H9 (cell line): ENCODE data around the gene EPHX1. TPM values are rescaled to one million over a fixed set of nuclear protein-coding genes. Genes with fewer than 3 reads are reported as not detected.

Experiments used
- DNase-seq: peaks from one replicate; pipeline ENCODE4 v3.0.0-alpha.2; 2017
- H2AFZ ChIP-seq: one replicate; pipeline ENCODE4 v1.6.1; 2013; ENCODE audit warnings: mild to moderate bottlenecking, low read length, control low read depth, moderate library complexity
- H2AK5ac ChIP-seq: 2 replicates; pipeline ENCODE4 v1.6.1; 2013; ENCODE audit warnings: low read length, control low read depth, mixed read lengths; ENCODE audit not compliant: insufficient read length
- H2BK120ac ChIP-seq: one replicate; pipeline ENCODE4 v1.6.1; 2013; ENCODE audit warnings: low read depth, mild to moderate bottlenecking, low read length, control low read depth, inconsistent platforms; ENCODE audit not compliant: poor library complexity, severe bottlenecking
- H2BK12ac ChIP-seq: 2 replicates; pipeline ENCODE4 v1.6.1; 2013; ENCODE audit warnings: low read length, control low read depth, mixed read lengths, low read depth; ENCODE audit not compliant: insufficient read length
- H2BK15ac ChIP-seq: 2 replicates; pipeline ENCODE4 v1.6.1; 2013; ENCODE audit warnings: low read depth, low read length, control low read depth
- H2BK20ac ChIP-seq: one replicate; pipeline ENCODE4 v1.6.1; 2013; ENCODE audit warnings: low read depth, mild to moderate bottlenecking, low read length, control low read depth, inconsistent platforms; ENCODE audit not compliant: poor library complexity, severe bottlenecking
- H2BK5ac ChIP-seq: 2 replicates; pipeline ENCODE4 v1.6.1; 2013; ENCODE audit warnings: low read length, control low read depth, mixed read lengths; ENCODE audit not compliant: insufficient read length
- H3K14ac ChIP-seq: 2 replicates; pipeline ENCODE4 v1.6.1; 2013; ENCODE audit warnings: low read length, control low read depth; ENCODE audit not compliant: insufficient read depth
- H3K18ac ChIP-seq: 2 replicates; pipeline ENCODE4 v1.6.1; 2013; ENCODE audit warnings: low read depth, mild to moderate bottlenecking, mixed read lengths, low read length, control low read depth; ENCODE audit not compliant: insufficient read length
- H3K23ac ChIP-seq: 2 replicates; pipeline ENCODE4 v1.6.1; 2013; ENCODE audit warnings: low read length, control low read depth, mixed read lengths, low read depth; ENCODE audit not compliant: insufficient read length
- H3K23me2 ChIP-seq: 2 replicates; pipeline ENCODE4 v1.6.1; 2013; ENCODE audit warnings: low read depth, mild to moderate bottlenecking, mixed read lengths, low read length, control low read depth; ENCODE audit not compliant: insufficient read length, poor library complexity, severe bottlenecking
- H3K27ac ChIP-seq: 2 replicates; pipeline ENCODE4 v1.5.1; 2013; ENCODE audit warnings: low read length, control low read depth, mixed read lengths, low read depth; ENCODE audit not compliant: insufficient read length
- H3K27me3 ChIP-seq: 2 replicates; pipeline ENCODE4 v1.6.1; 2013; ENCODE audit warnings: low read length, control low read depth, inconsistent platforms; ENCODE audit not compliant: insufficient read depth
- H3K4ac ChIP-seq: 2 replicates; pipeline ENCODE4 v1.6.1; 2013; ENCODE audit warnings: low read depth, mild to moderate bottlenecking, control low read depth, inconsistent platforms, low read length, moderate library complexity
- H3K4me1 ChIP-seq: 2 replicates; pipeline ENCODE4 v1.6.1; 2013; ENCODE audit warnings: low read length, control low read depth, inconsistent platforms; ENCODE audit not compliant: insufficient read depth
- H3K4me2 ChIP-seq: 2 replicates; pipeline ENCODE4 v1.6.1; 2013; ENCODE audit warnings: low read length, control low read depth, mixed read lengths; ENCODE audit not compliant: insufficient read length, insufficient read depth
- H3K56ac ChIP-seq: 2 replicates; pipeline ENCODE4 v1.6.1; 2013; ENCODE audit warnings: low read depth, mild to moderate bottlenecking, mixed read lengths, low read length, control low read depth; ENCODE audit not compliant: insufficient read length
- H3K79me1 ChIP-seq: 2 replicates; pipeline ENCODE4 v1.6.1; 2013; ENCODE audit warnings: low read depth, mild to moderate bottlenecking, moderate library complexity, low read length, control low read depth, inconsistent platforms; ENCODE audit not compliant: insufficient read depth, poor library complexity, severe bottlenecking
- H3K79me2 ChIP-seq: 2 replicates; pipeline ENCODE4 v1.6.1; 2013; ENCODE audit warnings: low read length, control low read depth, inconsistent platforms; ENCODE audit not compliant: insufficient read depth
- H3K9ac ChIP-seq: 2 replicates; pipeline ENCODE4 v1.6.1; 2013; ENCODE audit warnings: low read length, control low read depth, mixed read lengths; ENCODE audit not compliant: insufficient read length; ENCODE audit errors: extremely low read depth
- H3K9me3 ChIP-seq: one replicate; pipeline ENCODE4 v1.6.1; 2013; ENCODE audit warnings: low read depth, low read length, inconsistent platforms; ENCODE audit not compliant: control insufficient read depth
- H3T11ph ChIP-seq: one replicate; pipeline ENCODE4 v1.6.1; 2013; ENCODE audit warnings: mild to moderate bottlenecking, low read length, control low read depth, inconsistent platforms
- H4K20me1 ChIP-seq: one replicate; pipeline ENCODE4 v1.6.1; 2013; ENCODE audit not compliant: control insufficient read depth, insufficient read length, insufficient read depth
- H4K5ac ChIP-seq: 2 replicates; pipeline ENCODE4 v1.6.1; 2013; ENCODE audit warnings: low read depth, mild to moderate bottlenecking, mixed read lengths, low read length, control low read depth; ENCODE audit not compliant: insufficient read length
- H4K8ac ChIP-seq: replicated peaks from 2 replicates; pipeline ENCODE4 v1.6.1; 2013; ENCODE audit warnings: low read length, control low read depth, mixed read lengths, low read depth; ENCODE audit not compliant: insufficient read length
- H4K91ac ChIP-seq: 2 replicates; pipeline ENCODE4 v1.6.1; 2013; ENCODE audit warnings: low read depth, mild to moderate bottlenecking, moderate library complexity, mixed read lengths, low read length, control low read depth; ENCODE audit not compliant: insufficient read length
- H3K27ac Mint-ChIP-seq, 3 experiments: 2 replicates in 2 of 3; 3 replicates in 1 of 3; pipeline ENCODE4 v1.8.0; 2020 to 2021; ENCODE audit warnings: mixed read lengths in 3 of 3, mild to moderate bottlenecking in 1 of 3, moderate library complexity in 1 of 3
- H3K27me3 Mint-ChIP-seq: 2 replicates; pipeline ENCODE4 v1.8.0; 2021; ENCODE audit warnings: low read depth, mild to moderate bottlenecking, moderate library complexity, mixed read lengths
- H3K36me3 Mint-ChIP-seq, 3 experiments: 2 replicates in 2 of 3; 3 replicates in 1 of 3; pipeline ENCODE4 v1.8.0; 2020 to 2021; ENCODE audit warnings: low read depth in 3 of 3, mixed read lengths in 3 of 3; ENCODE audit not compliant: insufficient read depth in 1 of 3
- H3K4me1 Mint-ChIP-seq, 2 experiments: 2 replicates each; pipeline ENCODE4 v1.8.0; 2020; ENCODE audit warnings: mixed read lengths in 2 of 2
- H3K4me3 Mint-ChIP-seq, 2 experiments: 2 replicates in 1 of 2; 3 replicates in 1 of 2; pipeline ENCODE4 v1.8.0; 2020 to 2021; ENCODE audit warnings: mild to moderate bottlenecking in 2 of 2, mixed read lengths in 2 of 2, moderate library complexity in 1 of 2
- H3K9me3 Mint-ChIP-seq, 2 experiments: 2 replicates in 1 of 2; 3 replicates in 1 of 2; pipeline ENCODE4 v1.8.0; 2020; ENCODE audit warnings: mild to moderate bottlenecking in 2 of 2, mixed read lengths in 2 of 2, moderate library complexity in 1 of 2
- CTCF ChIP-seq: fragments of 200-600 bp; sonication (generic); conservative IDR thresholded peaks from 3 replicates; pipeline ENCODE4 v1.8.0; 2021; ENCODE audit warnings: antibody characterized with exemption, mild to moderate bottlenecking
- WGBS: extraction: QIAGEN DNeasy Blood & Tissue Kit; methylation state at CpG from one replicate; pipeline ENCODE4 v1.1.7; 2013; ENCODE audit warnings: missing lambda C conversion rate, low lambda C conversion rate, mixed read lengths; ENCODE audit not compliant: insufficient read length; ENCODE audit errors: extremely low coverage; 5-methylcytosine and 5-hydroxymethylcytosine counted together
- total RNA-seq: library from RNA; stranded (reverse); gene quantifications from 2 replicates; pipeline ENCODE4 v1.2.1, GENCODE V29; 2021

The EPHX1 gene
- total RNA-seq, 1 experiment from 2014 or later = 40.6 TPM

GRCh38 chr1:225862581-225862950 is 52.6 kb downstream of the EPHX1 start:
- Histone ChIP-seq H2BK5ac (no peak overlapping the region), H3K4ac (no peak overlapping the region), H3T11ph (no peak overlapping the region), H2AK5ac (no peak overlapping the region), H3K27me3 (no peaks in the 10 kb centered on the region), H3K4me1 (no peaks in the 10 kb centered on the region), H3K23ac (no peak overlapping the region), H3K23me2 (no peaks in the 10 kb centered on the region), H4K20me1 (no peaks in the 10 kb centered on the region), H3K9me3 (no peaks in the 10 kb centered on the region), H2BK12ac (no peak overlapping the region), H2BK15ac (no peak overlapping the region), H4K91ac (no peak overlapping the region), H2AFZ (no peak overlapping the region), H3K18ac (no peak overlapping the region), H4K5ac (no peak overlapping the region), H3K14ac (no peak overlapping the region), H3K79me1 (no peaks in the 10 kb centered on the region), H3K4me2 (no peak overlapping the region), H3K9ac (no peak overlapping the region), H3K79me2 (no peaks in the 10 kb centered on the region), H2BK20ac (no peak overlapping the region), H2BK120ac (no peak overlapping the region), H4K8ac (no peak overlapping the region), H3K56ac (no peak overlapping the region), H3K27ac (no peak overlapping the region)
- H3K36me3 Mint-ChIP-seq = peaks cover 38 to 93% (median 44%) of the 10 kb centered on the region in 3 experiments; a peak in 6 of 7 replicates
- no peak for TF ChIP-seq CTCF
- H3K4me3 Mint-ChIP-seq = no peak overlapping the region
- H3K9me3 Mint-ChIP-seq = no peaks in the 10 kb centered on the region
- DNase-seq = no peak
- no CpG with 5 or more reads among the region's 13 CpGs for WGBS
- no peaks in the 10 kb centered on the region for H3K4me1 Mint-ChIP-seq
- peak overlapping the region in 1 of 3 experiments; percentile 18; a peak in 1 of 7 replicates for H3K27ac Mint-ChIP-seq
- no peaks in the 10 kb centered on the region for H3K27me3 Mint-ChIP-seq
